ENCODE data around the gene TPD52L1. TPM values are rescaled to one million over a fixed set of nuclear protein-coding genes. Genes with fewer than 3 reads are reported as not detected.
A peak's percentile ranks its signal among the peaks of the same experiment; 100 is the strongest.

Gene TPD52L1
- total and polyA plus RNA-seq, 4 donors = 15.6 to 43.5 (median 16.7) TPM

DNA sequence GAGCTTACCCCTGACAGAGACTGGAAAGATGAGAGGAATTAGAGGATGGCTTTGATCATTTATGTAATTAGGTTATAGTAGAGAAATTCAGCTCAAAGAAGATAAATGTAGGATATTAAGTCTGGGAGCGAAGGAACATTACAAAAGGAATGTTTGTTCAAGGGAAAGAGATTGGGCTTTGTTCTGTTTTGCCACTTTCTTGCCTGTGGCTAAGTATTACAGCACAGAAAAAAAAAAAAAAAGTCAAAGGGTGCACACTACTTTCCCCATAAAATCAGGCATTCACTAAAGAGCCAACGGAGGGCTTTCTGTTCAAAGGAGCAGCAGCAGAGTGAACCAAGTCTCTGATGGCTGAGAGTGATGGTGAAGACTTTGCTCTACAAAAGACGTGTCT lies 153.2 kb downstream of the TPD52L1 start:
- H3K27me3 ChIP-seq (ENCODE audit: control insufficient read depth in 3 of 3, insufficient read depth in 3 of 3, low read length in 2 of 3) = peaks cover 0 to 6% (median 0%) of the 10 kb centered on the region in 3 donors
- WGBS, 2 donors = 90 to 94% methylated on average over 3 of the region's 3 CpGs
- TF ChIP-seq, protein P1, sequence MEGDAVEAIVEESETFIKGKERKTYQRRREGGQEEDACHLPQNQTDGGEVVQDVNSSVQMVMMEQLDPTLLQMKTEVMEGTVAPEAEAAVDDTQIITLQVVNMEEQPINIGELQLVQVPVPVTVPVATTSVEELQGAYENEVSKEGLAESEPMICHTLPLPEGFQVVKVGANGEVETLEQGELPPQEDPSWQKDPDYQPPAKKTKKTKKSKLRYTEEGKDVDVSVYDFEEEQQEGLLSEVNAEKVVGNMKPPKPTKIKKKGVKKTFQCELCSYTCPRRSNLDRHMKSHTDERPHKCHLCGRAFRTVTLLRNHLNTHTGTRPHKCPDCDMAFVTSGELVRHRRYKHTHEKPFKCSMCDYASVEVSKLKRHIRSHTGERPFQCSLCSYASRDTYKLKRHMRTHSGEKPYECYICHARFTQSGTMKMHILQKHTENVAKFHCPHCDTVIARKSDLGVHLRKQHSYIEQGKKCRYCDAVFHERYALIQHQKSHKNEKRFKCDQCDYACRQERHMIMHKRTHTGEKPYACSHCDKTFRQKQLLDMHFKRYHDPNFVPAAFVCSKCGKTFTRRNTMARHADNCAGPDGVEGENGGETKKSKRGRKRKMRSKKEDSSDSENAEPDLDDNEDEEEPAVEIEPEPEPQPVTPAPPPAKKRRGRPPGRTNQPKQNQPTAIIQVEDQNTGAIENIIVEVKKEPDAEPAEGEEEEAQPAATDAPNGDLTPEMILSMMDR (IDR thresholded peaks at IDR 0.05; ENCODE audit: control extremely low read depth, extremely low read depth) = no peak
- no peak overlapping the region for H3K9ac ChIP-seq (ENCODE audit: insufficient read depth in 1 of 2, low read length in 2 of 2)
- H3K36me3 ChIP-seq (ENCODE audit: control insufficient read depth in 4 of 4, insufficient read depth in 4 of 4, low read length in 4 of 4) = no peaks in the 10 kb centered on the region
- no peaks in the 10 kb centered on the region for H3K4me1 ChIP-seq (ENCODE audit: control insufficient read depth in 5 of 5, insufficient read depth in 5 of 5, low read length in 5 of 5)
- DNase-seq (no peak), ATAC-seq (ENCODE audit: insufficient read depth, low FRiP score) (no peak)
- H3K4me3 ChIP-seq = no peak overlapping the region
- no peaks in the 10 kb centered on the region for H3K9me3 ChIP-seq (ENCODE audit: control insufficient read depth in 4 of 4, insufficient read depth in 3 of 4, low read length in 3 of 4)
- no peak overlapping the region for H3K27ac ChIP-seq (ENCODE audit: low read depth in 1 of 2, low read length in 1 of 2)

DNA sequence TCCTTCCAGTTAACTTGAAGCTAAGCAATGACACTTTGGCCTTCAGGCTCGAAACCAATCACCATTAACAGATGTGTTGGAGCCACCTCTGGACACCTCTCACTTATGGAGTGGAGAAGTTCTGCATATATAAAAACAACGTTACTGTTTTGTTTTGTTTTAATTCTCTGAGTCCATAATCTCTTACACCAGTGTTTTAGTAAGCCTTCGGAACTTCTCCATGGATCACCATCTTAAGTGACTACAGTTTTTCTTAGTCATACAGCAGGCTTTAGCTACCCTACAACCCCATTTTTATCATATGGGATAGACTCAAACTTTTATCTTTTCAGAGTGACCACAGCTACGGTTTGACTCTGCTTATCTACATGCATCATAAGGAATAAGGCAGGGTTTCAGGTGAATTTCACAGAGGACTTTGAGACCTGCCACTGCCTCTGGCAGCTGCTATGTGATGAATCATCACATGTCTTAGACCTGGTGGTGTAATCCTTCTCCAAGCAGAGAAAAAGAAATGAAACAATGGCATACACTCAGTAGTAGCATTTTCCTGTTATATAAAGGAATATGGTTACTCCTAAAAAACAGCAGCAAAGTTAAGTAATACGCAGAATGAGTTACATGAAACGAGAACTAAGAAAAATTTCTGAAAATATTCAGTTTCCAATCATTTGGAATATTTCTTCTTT lies 153.7 kb downstream of the TPD52L1 start:
- TF ChIP-seq, protein P1 (IDR thresholded peaks at IDR 0.05; ENCODE audit: control extremely low read depth, extremely low read depth) = no peak
- no peaks in the 10 kb centered on the region for H3K9me3 ChIP-seq (ENCODE audit: control insufficient read depth in 4 of 4, insufficient read depth in 3 of 4, low read length in 3 of 4)
- 86 to 89% methylated on average over 6 of the region's 6 CpGs for WGBS, 2 donors
- H3K27ac ChIP-seq (ENCODE audit: low read depth in 1 of 2, low read length in 1 of 2) = no peak overlapping the region
- H3K4me3 ChIP-seq = no peak overlapping the region
- H3K9ac ChIP-seq (ENCODE audit: insufficient read depth in 1 of 2, low read length in 2 of 2) = no peak overlapping the region
- no peak for ATAC-seq (ENCODE audit: insufficient read depth, low FRiP score)
- no peaks in the 10 kb centered on the region for H3K4me1 ChIP-seq (ENCODE audit: control insufficient read depth in 5 of 5, insufficient read depth in 5 of 5, low read length in 5 of 5)
- H3K27me3 ChIP-seq (ENCODE audit: control insufficient read depth in 3 of 3, insufficient read depth in 3 of 3, low read length in 2 of 3) = peaks cover 0 to 6% (median 1%) of the 10 kb centered on the region in 3 donors
- no peaks in the 10 kb centered on the region for H3K36me3 ChIP-seq (ENCODE audit: control insufficient read depth in 4 of 4, insufficient read depth in 4 of 4, low read length in 4 of 4)
- no peak for DNase-seq

DNA sequence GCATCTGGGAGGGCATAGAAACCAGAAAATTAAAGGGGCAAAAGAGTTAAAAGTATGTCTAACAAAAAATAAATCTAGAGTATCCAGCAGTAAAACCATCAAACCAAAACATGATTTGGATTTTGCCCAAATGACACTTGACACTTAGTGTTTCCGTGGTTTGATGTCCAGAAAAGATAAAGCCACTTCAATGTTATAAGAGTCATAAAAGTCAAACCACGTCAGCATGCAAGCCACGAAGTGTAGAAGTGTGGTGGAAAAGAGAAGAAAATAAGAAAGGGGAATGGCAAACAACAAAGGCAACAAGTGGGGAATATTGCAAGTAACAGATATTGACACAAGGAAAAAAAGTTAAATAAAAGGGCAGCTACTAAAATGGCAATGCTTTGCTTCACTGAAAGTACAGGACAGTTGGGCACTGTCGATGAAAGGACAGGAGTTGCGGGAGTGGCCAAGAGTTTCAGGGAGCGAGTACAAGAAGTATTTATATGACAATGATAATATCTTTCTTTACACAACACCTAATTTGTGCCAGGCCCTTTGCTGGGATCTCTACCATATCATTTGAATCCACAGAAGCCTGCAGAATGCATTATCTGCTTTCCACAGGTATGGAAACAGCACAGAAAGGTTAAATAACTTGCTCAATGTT lies 154.5 kb downstream of the TPD52L1 start:
- Histone ChIP-seq H3K36me3 (ENCODE audit: control insufficient read depth in 4 of 4, insufficient read depth in 4 of 4, low read length in 4 of 4) (no peaks in the 10 kb centered on the region), H3K9me3 (ENCODE audit: control insufficient read depth in 4 of 4, insufficient read depth in 3 of 4, low read length in 3 of 4) (no peaks in the 10 kb centered on the region), H3K27ac (ENCODE audit: low read depth in 1 of 2, low read length in 1 of 2) (no peak overlapping the region), H3K27me3 (ENCODE audit: control insufficient read depth in 3 of 3, insufficient read depth in 3 of 3, low read length in 2 of 3) (peaks cover 0 to 6% (median 4%) of the 10 kb centered on the region in 3 donors), H3K4me3 (no peak overlapping the region), H3K4me1 (ENCODE audit: control insufficient read depth in 5 of 5, insufficient read depth in 5 of 5, low read length in 5 of 5) (no peaks in the 10 kb centered on the region), H3K9ac (ENCODE audit: insufficient read depth in 1 of 2, low read length in 2 of 2) (no peak overlapping the region)
- TF ChIP-seq, protein P1 (IDR thresholded peaks at IDR 0.05; ENCODE audit: control extremely low read depth, extremely low read depth) = no peak
- no peak for ATAC-seq (ENCODE audit: insufficient read depth, low FRiP score)
- peak in 1 of 3 donors; percentile 11 for DNase-seq
- 40 to 56% methylated on average over 6 of the region's 6 CpGs for WGBS, 2 donors

Measured in lung (tissue), 12 donors.